Measurements from ENCODE around the gene KRT76.

Gene KRT76

GRCh38 chr12:52776913-52777395 is at the start of gene KRT76:
KRT76 (minus strand) TSS chr12:52777345; CDS start chr12:52777291, 54 bp downstream.
- TF ChIP-seq ZFX (IDR thresholded peaks at IDR 0.05; ENCODE audit: borderline replicate concordance) (no peak), CTCF (IDR thresholded peaks at IDR 0.05) (no peak)

GRCh38 chr12:52825961-52826360 is 48.8 kb upstream of the KRT76 start:
- no peak for TF ChIP-seq ZFX (IDR thresholded peaks at IDR 0.05; ENCODE audit: borderline replicate concordance)
- no peak for TF ChIP-seq CTCF (IDR thresholded peaks at IDR 0.05)
- H3K27ac ChIP-seq = no peak overlapping the region

More at GRCh38 chr12:52776913-52777395, at the start of gene KRT76:
- no peak within 1 kb of the TSS for H3K27ac ChIP-seq

DNA sequence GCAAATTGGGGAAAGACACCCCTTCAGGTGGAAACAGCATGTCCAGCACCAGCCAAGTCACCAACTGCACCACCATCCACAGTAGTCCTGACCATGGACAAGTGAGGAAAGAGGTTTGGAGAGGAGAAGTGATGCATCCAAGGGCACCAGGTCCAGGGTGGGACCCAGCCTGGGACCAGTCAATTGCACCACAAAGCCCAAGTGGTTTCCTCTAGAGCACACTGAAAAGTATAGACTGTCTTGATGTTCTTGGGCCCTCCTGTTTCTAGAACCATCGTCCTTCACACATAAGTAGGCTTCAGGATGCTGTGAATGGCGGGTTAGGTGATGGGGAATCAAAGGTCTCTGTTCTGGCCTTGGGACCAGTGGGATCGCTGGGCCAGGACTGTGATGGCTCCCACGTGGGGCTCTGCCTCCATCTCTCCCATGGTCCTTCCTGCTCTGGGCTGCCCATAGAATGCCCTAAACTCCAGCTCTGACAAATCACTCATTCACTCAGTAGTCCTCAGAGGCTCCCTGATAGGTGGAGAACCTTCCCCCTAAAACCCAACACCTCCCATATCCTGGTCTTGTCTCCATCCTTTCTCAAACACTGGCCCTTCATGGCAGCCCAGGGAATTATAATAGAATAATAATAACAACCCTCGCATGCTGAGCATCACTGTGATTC is 47.7 kb upstream of the KRT76 start:
- TF ChIP-seq CTCF (IDR thresholded peaks at IDR 0.05) = no peak
- no peak for TF ChIP-seq ZFX (IDR thresholded peaks at IDR 0.05; ENCODE audit: borderline replicate concordance)
- no peak overlapping the region for H3K27ac ChIP-seq

GRCh38 chr12:52823761-52824450 is 46.8 kb upstream of the KRT76 start:
- H3K27ac ChIP-seq = no peak overlapping the region
- TF ChIP-seq CTCF (IDR thresholded peaks at IDR 0.05) (no peak), ZFX (IDR thresholded peaks at IDR 0.05; ENCODE audit: borderline replicate concordance) (no peak)

DNA sequence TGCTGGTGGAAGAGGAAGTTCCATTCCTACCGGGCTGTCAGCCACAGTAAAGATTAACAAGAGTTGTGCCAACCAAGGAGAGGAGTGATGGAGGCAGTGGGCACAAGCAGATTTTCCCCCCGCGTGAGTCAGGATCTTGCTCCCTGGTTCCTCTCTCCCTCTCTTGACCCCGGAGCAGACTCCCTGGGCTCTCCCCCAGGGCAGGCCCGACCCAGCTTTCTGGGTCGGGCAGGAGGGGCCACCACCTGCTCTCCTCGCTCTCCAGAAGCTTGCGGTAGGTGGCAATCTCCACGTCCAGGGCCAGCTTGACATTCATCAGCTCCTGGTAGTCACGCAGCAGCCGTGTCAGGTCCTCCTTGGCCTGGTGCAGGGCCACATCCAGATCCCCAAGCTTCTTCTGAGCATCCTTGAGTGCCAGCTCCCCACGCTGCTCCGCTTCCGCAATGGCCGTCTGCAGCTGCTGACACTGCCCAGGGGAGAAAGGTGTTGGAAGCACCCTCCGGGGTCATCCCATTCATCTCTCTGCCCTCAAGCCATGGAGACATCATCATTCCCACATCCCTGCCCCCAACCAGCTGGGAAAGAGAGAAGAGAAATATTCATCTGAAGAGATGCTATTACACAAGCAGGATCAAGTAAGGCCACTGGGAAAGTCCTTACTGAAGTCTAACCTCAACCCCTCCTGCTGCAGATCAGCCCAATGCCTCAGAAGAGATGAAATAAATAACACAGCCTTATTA is 45.8 kb upstream of the KRT76 start:
- H3K27ac ChIP-seq = no peak overlapping the region
- TF ChIP-seq CTCF (IDR thresholded peaks at IDR 0.05) = no peak
- TF ChIP-seq ZFX (IDR thresholded peaks at IDR 0.05; ENCODE audit: borderline replicate concordance) = no peak

DNA sequence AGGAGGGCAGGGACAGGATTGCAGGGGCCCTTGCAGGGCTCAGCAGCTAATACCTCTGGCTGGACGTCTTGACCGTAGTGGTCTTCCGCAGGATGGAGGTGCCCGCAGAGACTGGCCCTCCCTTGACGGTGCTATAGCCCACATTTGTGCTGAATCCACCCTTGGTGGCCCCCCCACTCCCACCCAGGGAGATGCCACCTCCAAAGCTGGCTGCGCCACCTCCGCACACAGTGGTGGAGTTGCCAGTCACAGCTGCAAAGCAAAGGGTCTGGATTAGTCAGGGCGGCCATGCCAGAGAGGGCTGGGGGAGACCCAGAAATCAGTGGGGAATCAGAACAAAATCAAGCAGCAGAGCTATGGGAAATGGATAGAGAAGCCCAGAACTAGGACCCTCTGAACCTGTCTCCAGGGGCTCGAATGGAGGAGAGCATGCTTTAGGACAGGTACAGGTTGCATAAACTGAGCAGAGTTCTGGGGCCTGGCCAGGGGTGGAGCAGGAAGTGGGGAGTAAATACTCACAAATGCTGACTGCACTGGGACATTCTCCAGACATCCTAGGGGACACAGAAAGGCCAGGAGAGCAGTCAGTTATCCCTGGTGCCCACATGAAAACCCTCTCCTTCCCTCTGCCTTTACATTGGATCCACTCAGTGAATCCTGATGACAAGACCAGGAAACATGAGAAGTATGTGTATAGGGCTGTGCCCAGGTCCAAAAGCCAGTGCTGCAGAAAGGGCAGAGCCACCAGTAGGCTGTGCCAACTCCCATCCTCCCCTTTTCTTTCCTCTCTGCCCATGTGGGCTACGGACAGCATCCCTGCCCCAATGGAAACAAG is 44.9 kb upstream of the KRT76 start:
- TF ChIP-seq ZFX (IDR thresholded peaks at IDR 0.05; ENCODE audit: borderline replicate concordance) = no peak
- H3K27ac ChIP-seq = no peak overlapping the region
